OCI-LY1 (cell line): Measurements from ENCODE around the gene TF.
A peak's percentile ranks its signal among the peaks of the same experiment; 100 is the strongest.

Source experiments
- H2AFZ ChIP-seq: fragments of 200-600 bp; sonication (generic), shearing (Covaris generic); 2 replicates; pipeline ENCODE4 v1.6.0; 2014; ENCODE audit warnings: antibody characterized with exemption, mild to moderate bottlenecking, low read length
- H3F3A ChIP-seq: fragments of 200-600 bp; sonication (generic), shearing (Covaris generic); 2 replicates; pipeline ENCODE4 v1.6.0; 2014; ENCODE audit warnings: mild to moderate bottlenecking, antibody characterized with exemption, low read length, moderate library complexity; ENCODE audit not compliant: insufficient read depth
- H3K27ac ChIP-seq: fragments of 200-600 bp; sonication (generic); 2 replicates; pipeline ENCODE4 v1.5.1; 2014; ENCODE audit warnings: low read length, mixed run types, mild to moderate bottlenecking, low read depth; ENCODE audit not compliant: poor library complexity, severe bottlenecking
- H3K27me3 ChIP-seq: fragments of 200-600 bp; sonication (generic); 2 replicates; pipeline ENCODE4 v1.6.0; 2014; ENCODE audit warnings: antibody characterized with exemption, mild to moderate bottlenecking, low read length, moderate library complexity; ENCODE audit not compliant: insufficient read depth
- H3K36me3 ChIP-seq: fragments of 200-600 bp; sonication (generic); 2 replicates; pipeline ENCODE4 v1.6.1; 2014; ENCODE audit warnings: mild to moderate bottlenecking, antibody characterized with exemption, low read length, moderate library complexity, mixed read lengths; ENCODE audit not compliant: insufficient read depth
- H3K4me1 ChIP-seq: fragments of 200-600 bp; sonication (generic); 2 replicates; pipeline ENCODE4 v1.5.1; 2014; ENCODE audit warnings: mild to moderate bottlenecking, low read length, moderate library complexity; ENCODE audit not compliant: insufficient read depth, severe bottlenecking
- H3K4me2 ChIP-seq: fragments of 200-600 bp; sonication (generic), shearing (Covaris generic); 2 replicates; pipeline ENCODE4 v1.6.1; 2014; ENCODE audit warnings: low read length
- H3K4me3 ChIP-seq: fragments of 200-600 bp; sonication (generic); 2 replicates; pipeline ENCODE4 v1.5.1; 2014; ENCODE audit warnings: low read length, low read depth, mild to moderate bottlenecking, mixed read lengths; ENCODE audit not compliant: poor library complexity, severe bottlenecking
- H3K79me2 ChIP-seq: fragments of 200-600 bp; shearing (Covaris generic); 2 replicates; pipeline ENCODE4 v1.6.1; 2016; ENCODE audit warnings: mixed run types, low read length, mixed read lengths; ENCODE audit not compliant: insufficient read depth
- H3K9ac ChIP-seq: fragments of 200-600 bp; sonication (generic), shearing (Covaris generic); 2 replicates; pipeline ENCODE4 v1.6.1; 2014; ENCODE audit warnings: mild to moderate bottlenecking, low read length, mixed read lengths
- H3K9me2 ChIP-seq: fragments of 200-600 bp; sonication (generic), shearing (Covaris generic); 2 replicates; pipeline ENCODE4 v1.6.1; 2014; ENCODE audit warnings: low read depth, mild to moderate bottlenecking, low read length, mixed read lengths
- H3K9me3 ChIP-seq: fragments of 200-600 bp; shearing (Covaris generic); 2 replicates; pipeline ENCODE4 v1.6.1; 2014; ENCODE audit warnings: low read length, mixed read lengths
- H4K20me1 ChIP-seq: fragments of 200-600 bp; sonication (generic), shearing (Covaris generic); 2 replicates; pipeline ENCODE4 v1.6.0; 2016; ENCODE audit warnings: mild to moderate bottlenecking, low read length; ENCODE audit not compliant: insufficient read depth
- EZH2 ChIP-seq: fragments of 200-600 bp; sonication (generic), shearing (Covaris generic); IDR thresholded peaks from 2 replicates; pipeline ENCODE4 v1.8.0; 2017; ENCODE audit warnings: borderline replicate concordance, mixed run types, mild to moderate bottlenecking, antibody characterized with exemption, low read length, moderate library complexity, mixed read lengths
- TF ChIP-seq, protein P1 (sequence below): fragments of 200-600 bp; sonication (generic), shearing (Covaris generic); IDR thresholded peaks from 2 replicates; pipeline ENCODE4 v1.5.1; 2017; ENCODE audit warnings: mild to moderate bottlenecking, antibody characterized with exemption, low read length, moderate library complexity, mixed read lengths

The TF gene

DNA sequence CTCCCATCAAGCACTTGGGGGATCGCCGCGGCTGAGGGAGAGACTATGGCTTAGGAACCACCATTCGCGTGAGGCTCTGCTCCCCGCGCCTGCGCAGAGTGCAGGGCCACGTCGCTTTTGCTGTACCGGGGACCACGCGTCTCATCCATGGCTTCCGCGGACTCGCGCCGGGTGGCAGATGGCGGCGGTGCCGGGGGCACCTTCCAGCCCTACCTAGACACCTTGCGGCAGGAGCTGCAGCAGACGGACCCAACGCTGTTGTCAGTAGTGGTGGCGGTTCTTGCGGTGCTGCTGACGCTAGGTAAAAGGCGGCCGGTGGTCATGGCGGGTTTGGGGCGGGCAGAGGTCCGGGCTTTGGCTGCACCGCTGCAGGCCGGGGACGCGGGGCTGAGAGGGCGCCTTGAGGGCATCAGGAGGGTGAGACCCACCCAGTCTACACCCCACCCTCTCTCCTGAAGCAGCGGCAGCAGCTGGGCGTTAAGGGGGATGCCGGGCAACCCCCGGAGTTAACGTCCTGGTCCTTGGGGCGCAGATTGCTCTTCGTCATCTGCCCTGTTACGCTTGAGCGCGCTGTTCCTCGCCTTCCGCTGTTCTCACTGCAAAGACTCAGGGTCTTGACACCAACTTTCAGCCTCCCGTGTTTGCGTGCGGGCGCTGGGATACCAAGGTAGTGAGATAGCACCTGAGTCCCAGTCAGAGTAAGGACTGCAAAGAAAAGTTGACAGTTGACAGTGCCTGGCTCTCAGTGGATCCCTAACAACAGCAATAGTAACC is 59.7 kb downstream of the TF start, which contains the start of gene SRPRB:
TSS of gene SRPRB (plus strand) at position 114 of the 774 bp plus-strand sequence. CDS start at position 148, 34 bp downstream.
- H3K9me2 ChIP-seq = no peaks in the 10 kb centered on the region
- peak within 1 kb of the TSS; percentile 70 for H3K4me3 ChIP-seq
- H3K9me3 ChIP-seq = no peaks in the 10 kb centered on the region
- H3K36me3 ChIP-seq = peaks cover 36% of the 10 kb centered on the region
- peaks cover 20% of the 10 kb centered on the region for H3K4me1 ChIP-seq
- no peak for TF ChIP-seq EZH2
- TF ChIP-seq, protein P1, sequence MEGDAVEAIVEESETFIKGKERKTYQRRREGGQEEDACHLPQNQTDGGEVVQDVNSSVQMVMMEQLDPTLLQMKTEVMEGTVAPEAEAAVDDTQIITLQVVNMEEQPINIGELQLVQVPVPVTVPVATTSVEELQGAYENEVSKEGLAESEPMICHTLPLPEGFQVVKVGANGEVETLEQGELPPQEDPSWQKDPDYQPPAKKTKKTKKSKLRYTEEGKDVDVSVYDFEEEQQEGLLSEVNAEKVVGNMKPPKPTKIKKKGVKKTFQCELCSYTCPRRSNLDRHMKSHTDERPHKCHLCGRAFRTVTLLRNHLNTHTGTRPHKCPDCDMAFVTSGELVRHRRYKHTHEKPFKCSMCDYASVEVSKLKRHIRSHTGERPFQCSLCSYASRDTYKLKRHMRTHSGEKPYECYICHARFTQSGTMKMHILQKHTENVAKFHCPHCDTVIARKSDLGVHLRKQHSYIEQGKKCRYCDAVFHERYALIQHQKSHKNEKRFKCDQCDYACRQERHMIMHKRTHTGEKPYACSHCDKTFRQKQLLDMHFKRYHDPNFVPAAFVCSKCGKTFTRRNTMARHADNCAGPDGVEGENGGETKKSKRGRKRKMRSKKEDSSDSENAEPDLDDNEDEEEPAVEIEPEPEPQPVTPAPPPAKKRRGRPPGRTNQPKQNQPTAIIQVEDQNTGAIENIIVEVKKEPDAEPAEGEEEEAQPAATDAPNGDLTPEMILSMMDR = no peak
- no peaks in the 10 kb centered on the region for H3F3A ChIP-seq
- H3K79me2 ChIP-seq = peaks cover 15% of the 10 kb centered on the region
- H4K20me1 ChIP-seq = no peaks in the 10 kb centered on the region
- peak within 1 kb of the TSS; percentile 91 for H2AFZ ChIP-seq
- no peaks in the 10 kb centered on the region for H3K27me3 ChIP-seq
- H3K27ac ChIP-seq = no peak within 1 kb of the TSS
- H3K4me2 ChIP-seq = peak within 1 kb of the TSS; percentile 78
- H3K9ac ChIP-seq = peak within 1 kb of the TSS; percentile 67

DNA sequence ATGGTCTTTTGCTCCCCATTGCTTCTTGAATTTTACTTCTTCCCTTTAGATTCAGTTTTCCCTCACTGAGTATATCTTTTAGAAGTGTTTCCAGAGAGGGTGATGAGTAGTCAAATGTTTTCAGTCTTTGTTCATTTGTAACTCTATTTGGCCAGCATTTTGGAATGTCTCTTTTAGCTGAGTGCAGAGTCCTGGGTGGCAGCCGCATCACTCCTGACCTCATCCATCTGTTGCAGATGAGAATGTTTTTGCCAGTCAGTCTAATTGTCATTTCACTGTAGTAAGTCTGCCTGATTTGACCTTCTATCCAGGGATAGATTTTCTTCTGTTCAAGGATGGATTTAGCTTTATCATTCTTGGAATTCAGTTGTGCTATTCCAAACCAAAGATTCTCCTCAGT is 66.7 kb downstream of the TF start:
- Histone ChIP-seq H4K20me1 (no peaks in the 10 kb centered on the region), H3K4me3 (no peak overlapping the region), H3K9me2 (no peaks in the 10 kb centered on the region), H3K79me2 (no peaks in the 10 kb centered on the region), H3K9ac (no peak overlapping the region), H2AFZ (no peak overlapping the region), H3K9me3 (no peaks in the 10 kb centered on the region), H3F3A (no peaks in the 10 kb centered on the region), H3K27me3 (no peaks in the 10 kb centered on the region), H3K4me2 (no peak overlapping the region), H3K36me3 (peaks cover 94% of the 10 kb centered on the region), H3K4me1 (no peaks in the 10 kb centered on the region), H3K27ac (no peak overlapping the region)
- TF ChIP-seq, protein P1 = no peak
- TF ChIP-seq EZH2 = no peak

DNA sequence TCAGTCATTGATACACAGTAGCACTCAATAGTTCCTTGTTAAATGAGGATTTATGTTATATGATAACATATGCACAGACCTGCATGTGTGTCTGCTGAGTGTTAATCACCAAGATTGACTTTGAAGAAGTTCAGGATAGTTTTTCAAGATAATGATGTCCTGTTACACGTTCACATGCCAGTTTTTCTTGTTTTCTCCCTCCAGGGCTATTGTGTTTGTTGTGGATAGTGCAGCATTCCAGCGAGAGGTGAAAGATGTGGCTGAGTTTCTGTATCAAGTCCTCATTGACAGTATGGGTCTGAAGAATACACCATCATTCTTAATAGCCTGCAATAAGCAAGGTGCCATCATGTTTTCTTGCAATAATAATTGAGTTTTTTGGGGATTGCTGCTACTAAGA is 69.2 kb downstream of the TF start:
- H3K9ac ChIP-seq = no peak overlapping the region
- no peak overlapping the region for H3K27ac ChIP-seq
- no peak overlapping the region for H2AFZ ChIP-seq
- H3K9me3 ChIP-seq = no peaks in the 10 kb centered on the region
- H3K36me3 ChIP-seq = peaks cover 88% of the 10 kb centered on the region
- no peak overlapping the region for H3K4me2 ChIP-seq
- H4K20me1 ChIP-seq = no peaks in the 10 kb centered on the region
- no peaks in the 10 kb centered on the region for H3K27me3 ChIP-seq
- H3K4me1 ChIP-seq = no peaks in the 10 kb centered on the region
- H3K9me2 ChIP-seq = no peaks in the 10 kb centered on the region
- H3K4me3 ChIP-seq = no peak overlapping the region
- H3F3A ChIP-seq = no peaks in the 10 kb centered on the region
- H3K79me2 ChIP-seq = no peaks in the 10 kb centered on the region
- no peak for TF ChIP-seq EZH2
- TF ChIP-seq, protein P1 = no peak
